GM19193 (cell line): ENCODE data around the gene GIMAP5.

Source experiments
- POLR2A ChIP-seq: IDR thresholded peaks from 4 replicates; pipeline ENCODE4 v1.6.1; 2011; ENCODE audit not compliant: insufficient read depth, insufficient read length; ENCODE audit errors: extremely low read depth

Gene GIMAP5

GRCh38 chr7:150737265-150738055 lies at the start of gene GIMAP5:
Gene GIMAP5 (plus strand): TSS chr7:150737418. CDS start chr7:150740885, 3,467 bp downstream.
- TF ChIP-seq POLR2A: peak; percentile 18

GRCh38 chr7:150688630-150689029 lies 48.6 kb upstream of the GIMAP5 start:
- TF ChIP-seq POLR2A: no peak

DNA sequence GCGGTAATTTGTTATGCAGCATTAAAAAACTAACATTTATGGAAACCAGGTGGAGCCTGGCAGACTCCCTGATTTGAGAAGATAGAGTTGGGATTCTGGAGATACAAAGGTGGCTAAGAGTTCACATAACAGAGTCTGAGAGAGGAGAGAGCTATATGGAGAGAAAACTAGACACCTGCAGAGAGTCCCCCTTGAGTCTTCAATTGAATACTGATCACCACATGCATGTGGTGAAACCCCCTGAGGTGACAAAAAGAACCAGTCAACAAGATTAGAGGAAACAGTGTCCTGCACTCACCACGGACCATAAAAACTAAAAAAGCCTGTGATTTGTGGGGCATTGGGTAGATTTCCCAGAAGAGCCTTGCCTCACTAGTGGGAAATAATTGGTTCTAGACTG lies 41.6 kb upstream of the GIMAP5 start:
- no peak for TF ChIP-seq POLR2A

- no peak for TF ChIP-seq POLR2A
Observed at GRCh38 chr7:150703209-150703608, 34.0 kb upstream of the GIMAP5 start.

DNA sequence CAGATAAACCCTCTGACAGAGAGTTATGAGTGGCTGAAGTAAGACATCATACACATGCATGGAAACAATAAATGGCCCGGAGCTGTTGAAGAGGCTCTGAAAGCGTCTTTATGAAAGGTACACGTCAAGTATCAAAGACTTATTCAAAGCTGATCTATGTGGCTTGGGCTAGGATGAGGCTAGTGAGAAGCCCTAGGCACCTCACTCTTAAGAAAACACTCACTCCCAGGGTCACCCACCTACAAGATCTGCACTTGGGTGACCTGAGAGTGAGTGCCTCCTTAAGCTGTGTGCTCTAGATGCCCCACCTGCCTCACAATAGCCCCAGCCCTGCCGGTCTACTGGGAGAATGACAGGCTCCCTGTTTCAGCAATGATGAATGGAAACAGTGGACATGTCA lies 21.9 kb upstream of the GIMAP5 start:
- no peak for TF ChIP-seq POLR2A

DNA sequence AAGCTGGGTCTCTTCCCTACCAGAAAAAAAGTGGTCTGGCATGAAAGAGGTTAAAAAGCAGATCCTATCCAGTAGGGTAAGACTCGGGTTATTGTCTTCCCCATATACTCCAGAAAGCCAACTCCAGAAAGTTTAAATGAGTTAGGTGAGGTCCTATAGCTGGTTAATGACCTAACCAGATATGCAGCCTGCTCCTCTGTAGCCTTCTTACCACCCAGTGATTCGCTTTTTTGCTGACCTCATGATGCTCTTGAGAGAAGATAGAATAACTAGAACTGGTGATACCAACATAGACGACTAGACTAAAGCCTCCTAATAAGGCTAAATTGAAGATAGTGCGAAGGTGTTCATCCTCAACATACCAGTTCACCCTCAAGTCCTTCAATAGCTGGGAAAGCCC lies 21.5 kb upstream of the GIMAP5 start:
- no peak for TF ChIP-seq POLR2A

DNA sequence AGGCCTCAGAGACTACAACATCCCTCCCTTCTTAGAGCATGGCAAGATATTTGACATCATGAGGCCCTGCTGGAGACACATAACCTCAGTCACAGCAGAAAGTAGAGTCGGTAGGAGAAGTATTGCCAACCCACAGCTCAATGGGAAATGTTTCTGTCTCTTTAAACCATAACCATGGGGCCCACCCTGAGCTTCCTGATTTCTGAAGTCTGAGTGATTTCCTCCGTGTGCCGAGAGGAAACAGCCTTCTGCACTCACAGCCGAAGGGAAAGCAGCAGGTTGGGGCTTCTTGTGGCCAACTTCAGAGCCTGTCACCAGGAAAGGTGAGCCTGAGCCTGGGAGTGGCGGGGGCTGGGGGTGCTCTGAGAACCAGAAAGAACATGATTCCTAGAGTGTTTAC lies 20.9 kb upstream of the GIMAP5 start, which contains the start of gene GIMAP1:
Gene GIMAP1, plus strand, starts transcription at position 246 of the 400 bp plus-strand sequence. CDS start 2,435 bp downstream, outside the sequence.
- no peak for TF ChIP-seq POLR2A

DNA sequence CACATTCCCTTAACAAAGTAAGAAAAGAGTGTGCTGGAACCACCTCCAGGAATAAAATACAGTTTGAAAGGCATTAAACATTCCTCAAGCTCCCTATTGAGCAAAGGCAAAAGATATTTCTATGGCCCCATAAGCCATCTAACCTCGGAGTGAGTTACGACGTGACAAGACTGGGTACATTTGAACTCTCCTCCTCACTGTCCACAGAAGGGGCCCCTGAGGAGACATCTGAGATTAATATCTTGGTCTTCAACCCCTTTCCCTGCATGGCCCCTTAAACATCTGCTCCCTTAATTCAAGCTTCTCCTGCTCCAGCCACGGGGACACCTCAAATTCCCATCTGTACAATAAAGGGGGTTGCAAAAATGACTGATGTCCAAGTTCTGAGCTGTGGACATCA lies 20.3 kb upstream of the GIMAP5 start:
- no peak for TF ChIP-seq POLR2A

- TF ChIP-seq POLR2A: no peak
Observed at GRCh38 chr7:150717814-150718420, 19.3 kb upstream of the GIMAP5 start.

GRCh38 chr7:150719436-150719835 lies 17.8 kb upstream of the GIMAP5 start:
- no peak for TF ChIP-seq POLR2A

DNA sequence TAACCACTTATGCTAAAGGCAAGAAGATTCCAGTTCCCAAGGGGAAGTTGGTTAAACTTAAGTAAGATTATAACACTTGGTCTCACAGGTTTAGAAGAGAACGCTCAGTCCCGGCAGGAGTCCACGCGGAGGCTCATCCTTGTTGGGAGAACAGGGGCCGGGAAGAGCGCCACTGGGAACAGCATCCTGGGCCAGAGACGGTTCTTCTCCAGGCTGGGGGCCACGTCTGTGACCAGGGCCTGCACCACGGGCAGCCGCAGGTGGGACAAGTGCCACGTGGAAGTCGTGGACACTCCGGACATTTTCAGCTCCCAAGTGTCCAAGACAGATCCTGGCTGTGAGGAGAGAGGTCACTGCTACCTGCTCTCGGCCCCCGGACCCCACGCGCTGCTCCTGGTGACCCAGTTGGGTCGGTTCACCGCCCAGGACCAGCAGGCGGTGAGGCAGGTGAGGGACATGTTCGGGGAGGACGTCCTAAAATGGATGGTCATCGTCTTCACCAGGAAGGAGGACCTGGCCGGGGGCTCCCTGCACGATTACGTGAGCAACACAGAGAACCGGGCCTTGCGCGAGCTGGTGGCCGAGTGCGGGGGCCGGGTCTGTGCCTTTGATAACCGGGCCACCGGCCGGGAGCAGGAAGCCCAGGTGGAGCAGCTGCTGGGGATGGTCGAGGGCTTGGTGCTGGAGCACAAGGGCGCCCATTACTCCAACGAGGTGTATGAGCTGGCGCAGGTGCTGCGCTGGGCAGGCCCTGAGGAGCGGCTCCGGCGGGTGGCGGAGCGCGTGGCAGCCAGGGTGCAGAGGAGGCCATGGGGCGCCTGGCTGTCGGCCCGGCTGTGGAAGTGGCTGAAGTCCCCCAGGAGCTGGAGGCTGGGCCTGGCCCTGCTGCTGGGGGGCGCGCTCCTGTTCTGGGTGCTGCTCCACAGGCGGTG lies 17.0 kb upstream of the GIMAP5 start:
- no peak for TF ChIP-seq POLR2A

- no peak for TF ChIP-seq POLR2A
Observed at GRCh38 chr7:150721970-150722373, 15.2 kb upstream of the GIMAP5 start.

DNA sequence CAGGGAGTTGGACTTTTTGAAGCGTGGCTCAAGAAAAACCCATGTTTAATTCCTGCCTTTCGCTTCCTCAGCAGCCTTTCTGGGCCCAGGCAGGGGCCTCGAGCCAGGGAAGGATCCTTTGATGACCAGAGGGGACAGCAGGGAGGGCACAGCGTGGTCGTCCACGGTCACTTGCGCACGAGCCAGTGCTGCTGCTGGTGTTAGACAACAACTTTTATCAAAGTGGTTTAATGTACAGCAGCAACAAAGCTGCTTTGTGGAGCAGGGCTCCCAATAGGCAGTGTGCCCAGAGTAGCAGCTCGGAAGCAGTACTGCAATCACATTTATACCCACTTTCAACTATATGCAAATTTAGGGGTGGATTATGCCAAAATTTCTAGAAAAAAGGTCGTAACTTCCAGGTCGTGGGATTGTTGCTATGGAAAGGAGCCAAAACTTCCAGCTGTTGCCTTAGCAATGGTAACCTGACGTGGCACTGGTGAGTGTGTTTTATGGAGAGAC lies 14.7 kb upstream of the GIMAP5 start:
- TF ChIP-seq POLR2A: no peak

GRCh38 chr7:150723467-150723866 lies 13.8 kb upstream of the GIMAP5 start:
- TF ChIP-seq POLR2A: no peak

GRCh38 chr7:150727381-150727780 lies 9.8 kb upstream of the GIMAP5 start:
- TF ChIP-seq POLR2A: no peak
